Left ventricle myocardium inferior (tissue), 1 donor: Measurements from ENCODE around the gene WIPF3. TPM values are rescaled to one million over a fixed set of nuclear protein-coding genes. Genes with fewer than 3 reads are reported as not detected.

Source experiments
- DNase-seq: peaks from one replicate; pipeline ENCODE4 v3.0.0-alpha.2; 2020
- H3K27ac ChIP-seq: fragments of 200-600 bp; replicated peaks from 2 replicates; pipeline ENCODE4 v1.8.0; 2021
- H3K27me3 ChIP-seq: fragments of 200-600 bp; 2 replicates; pipeline ENCODE4 v1.8.0; 2021; ENCODE audit warnings: low read depth
- H3K36me3 ChIP-seq: fragments of 200-600 bp; 2 replicates; pipeline ENCODE4 v1.8.0; 2021
- H3K4me1 ChIP-seq: fragments of 200-600 bp; 2 replicates; pipeline ENCODE4 v1.8.0; 2021
- H3K4me3 ChIP-seq: fragments of 200-600 bp; 2 replicates; pipeline ENCODE4 v1.8.0; 2021; ENCODE audit warnings: mild to moderate bottlenecking, moderate library complexity
- H3K9me3 ChIP-seq: fragments of 200-600 bp; replicated peaks from 2 replicates; pipeline ENCODE4 v1.8.0; 2021
- CTCF ChIP-seq: fragments of 200-600 bp; IDR thresholded peaks from 2 replicates; pipeline ENCODE4 v1.8.0; 2021; ENCODE audit warnings: antibody characterized with exemption, mild to moderate bottlenecking, borderline replicate concordance
- intact Hi-C: fragments of 100-400 bp; cut with micrococcal nuclease; formaldehyde crosslinking; loops from one replicate; pipeline ENCODE4 v1.11.0; 2022
- total RNA-seq: library from RNA; stranded (reverse); fragmentation: NEBNext Ultra II Directional; extraction: Animal tissue kit (Norgen Biotek cat#: 25700); gene quantifications from one replicate; pipeline ENCODE4 v1.2.1, GENCODE V29; 2021
- donor health status: DM: no; HTN: yes; CAD: no; lungs with severe emphysema.

The WIPF3 gene
- total RNA-seq, 1 donor from 2014 or later = 8.0 TPM

DNA sequence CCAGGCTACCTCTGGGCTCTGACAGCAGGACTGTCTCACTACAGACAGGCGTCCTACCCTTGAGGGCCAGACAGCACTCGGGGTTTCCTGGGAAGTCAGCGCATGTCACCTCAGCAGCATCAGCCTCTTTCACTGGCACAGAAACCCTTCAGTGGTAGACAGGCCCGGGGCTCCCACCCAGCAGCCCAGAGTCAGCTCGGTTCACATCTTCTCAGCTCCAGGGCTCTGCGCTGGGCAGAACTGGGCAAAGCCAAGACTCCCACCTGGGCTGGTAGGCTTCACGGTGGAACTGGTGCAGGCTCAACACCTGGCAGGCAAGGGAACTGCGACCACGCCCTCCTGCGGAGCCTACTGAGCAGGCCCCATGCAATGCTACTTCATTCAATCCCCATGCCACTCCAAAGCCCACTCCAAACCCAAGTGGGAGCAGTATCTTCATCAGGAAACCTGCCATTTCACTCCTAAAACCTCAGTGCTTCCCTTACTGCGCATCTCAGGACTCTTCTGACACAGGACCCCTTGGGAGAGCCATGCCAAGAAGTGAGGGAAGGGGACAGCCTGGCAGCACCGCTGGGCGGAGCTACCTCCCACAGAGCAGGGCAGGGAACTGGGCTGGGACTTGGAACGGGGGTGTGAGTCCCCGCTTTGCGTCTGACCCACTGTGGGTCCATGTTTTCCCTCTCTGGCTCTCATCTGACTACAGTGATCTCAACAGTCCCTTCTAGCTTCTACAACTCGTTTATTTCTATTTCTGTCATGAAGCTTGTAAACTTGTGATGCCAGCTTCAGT lies 122.9 kb downstream of the WIPF3 start:
- TF ChIP-seq CTCF = no peak
- no peaks in the 10 kb centered on the region for H3K4me1 ChIP-seq
- H3K27me3 ChIP-seq = no peaks in the 10 kb centered on the region
- intact Hi-C loops = loop anchor here (10.0 kb wide), 1 partner anchor 184 kb away; no protein-coding TSS in a partner anchor
- no peak overlapping the region for H3K4me3 ChIP-seq
- no peaks in the 10 kb centered on the region for H3K36me3 ChIP-seq
- no peak for DNase-seq
- H3K27ac ChIP-seq = no peak overlapping the region
- no peaks in the 10 kb centered on the region for H3K9me3 ChIP-seq

DNA sequence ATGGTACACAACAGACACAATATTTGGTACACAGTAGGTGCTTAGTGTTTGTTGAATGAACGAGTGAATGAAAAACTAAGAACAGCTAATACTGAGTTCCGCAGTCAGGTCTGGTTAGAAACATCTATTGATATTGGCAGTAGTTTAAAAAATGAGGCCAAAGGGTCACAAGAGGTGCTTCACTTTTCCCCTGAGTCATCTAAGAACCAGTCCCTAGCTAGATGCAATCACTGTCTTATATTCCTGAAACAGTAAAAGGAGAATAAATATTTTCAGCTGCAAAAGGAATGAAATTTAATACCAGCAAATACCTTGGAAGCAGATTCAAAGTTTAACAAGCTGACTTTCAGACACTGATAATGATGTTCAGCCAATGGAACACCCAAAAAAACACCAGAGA lies 128.8 kb downstream of the WIPF3 start:
- H3K27ac ChIP-seq = no peak overlapping the region
- no peaks in the 10 kb centered on the region for H3K9me3 ChIP-seq
- TF ChIP-seq CTCF = no peak
- DNase-seq = no peak
- H3K4me1 ChIP-seq = no peaks in the 10 kb centered on the region
- intact Hi-C loops = no loop called here
- peaks cover 54% of the 10 kb centered on the region for H3K36me3 ChIP-seq
- no peaks in the 10 kb centered on the region for H3K27me3 ChIP-seq
- no peak overlapping the region for H3K4me3 ChIP-seq

DNA sequence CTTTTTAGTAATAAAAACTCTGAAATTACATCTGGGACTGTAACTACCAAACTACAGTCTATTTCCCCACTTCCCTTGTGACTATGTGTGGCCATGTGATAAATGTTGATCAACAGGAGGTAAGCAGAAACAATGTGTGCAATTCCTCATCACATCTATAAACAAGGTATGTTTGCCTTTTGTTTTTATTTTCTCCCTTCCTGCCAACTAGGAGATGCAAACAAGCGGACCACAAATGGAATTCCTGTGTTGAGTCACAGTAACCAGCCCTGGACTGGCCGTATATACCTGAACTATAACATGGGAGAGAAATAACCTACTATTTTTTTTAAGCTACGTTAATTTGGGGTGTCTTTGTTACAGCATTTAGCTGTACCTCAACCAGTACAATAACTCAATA lies 130.8 kb downstream of the WIPF3 start:
- Histone ChIP-seq H3K27ac (no peak overlapping the region), H3K4me1 (no peaks in the 10 kb centered on the region), H3K9me3 (no peaks in the 10 kb centered on the region), H3K27me3 (no peaks in the 10 kb centered on the region), H3K36me3 (peaks cover 65% of the 10 kb centered on the region), H3K4me3 (no peak overlapping the region)
- no peak for DNase-seq
- TF ChIP-seq CTCF = no peak
- intact Hi-C loops = no loop called here

GRCh38 chr7:29940199-29940598 lies 133.9 kb downstream of the WIPF3 start:
- Histone ChIP-seq H3K27me3 (no peaks in the 10 kb centered on the region), H3K27ac (no peak overlapping the region), H3K9me3 (no peaks in the 10 kb centered on the region), H3K36me3 (peaks cover 66% of the 10 kb centered on the region), H3K4me1 (no peaks in the 10 kb centered on the region), H3K4me3 (no peak overlapping the region)
- no peak for TF ChIP-seq CTCF
- intact Hi-C loops = no loop called here
- no peak for DNase-seq

- intact Hi-C loops = no loop called here
- no peak for TF ChIP-seq CTCF
- H3K27me3 ChIP-seq = no peaks in the 10 kb centered on the region
- peaks cover 18% of the 10 kb centered on the region for H3K36me3 ChIP-seq
- no peak overlapping the region for H3K4me3 ChIP-seq
- H3K27ac ChIP-seq = no peak overlapping the region
- no peak for DNase-seq
- H3K9me3 ChIP-seq = no peaks in the 10 kb centered on the region
- peaks cover 12% of the 10 kb centered on the region for H3K4me1 ChIP-seq
Measured at GRCh38 chr7:29945259-29945809, 139.0 kb downstream of the WIPF3 start.
